Measurements from ENCODE around the gene GOPC. TPM values are rescaled to one million over a fixed set of nuclear protein-coding genes. Genes with fewer than 3 reads are reported as not detected.
A peak's percentile ranks its signal among the peaks of the same experiment; 100 is the strongest.
"Not testable (repeated sequence)": the region's sequence is repeated elsewhere in the genome, so short reads cannot be mapped to it uniquely, and the experiment has no call there.

Gene GOPC
- polyA plus RNA-seq (2013, experiment 1 of 2) = 17.0 TPM
- 17.2 TPM for polyA plus RNA-seq (2013, experiment 2 of 2)

DNA sequence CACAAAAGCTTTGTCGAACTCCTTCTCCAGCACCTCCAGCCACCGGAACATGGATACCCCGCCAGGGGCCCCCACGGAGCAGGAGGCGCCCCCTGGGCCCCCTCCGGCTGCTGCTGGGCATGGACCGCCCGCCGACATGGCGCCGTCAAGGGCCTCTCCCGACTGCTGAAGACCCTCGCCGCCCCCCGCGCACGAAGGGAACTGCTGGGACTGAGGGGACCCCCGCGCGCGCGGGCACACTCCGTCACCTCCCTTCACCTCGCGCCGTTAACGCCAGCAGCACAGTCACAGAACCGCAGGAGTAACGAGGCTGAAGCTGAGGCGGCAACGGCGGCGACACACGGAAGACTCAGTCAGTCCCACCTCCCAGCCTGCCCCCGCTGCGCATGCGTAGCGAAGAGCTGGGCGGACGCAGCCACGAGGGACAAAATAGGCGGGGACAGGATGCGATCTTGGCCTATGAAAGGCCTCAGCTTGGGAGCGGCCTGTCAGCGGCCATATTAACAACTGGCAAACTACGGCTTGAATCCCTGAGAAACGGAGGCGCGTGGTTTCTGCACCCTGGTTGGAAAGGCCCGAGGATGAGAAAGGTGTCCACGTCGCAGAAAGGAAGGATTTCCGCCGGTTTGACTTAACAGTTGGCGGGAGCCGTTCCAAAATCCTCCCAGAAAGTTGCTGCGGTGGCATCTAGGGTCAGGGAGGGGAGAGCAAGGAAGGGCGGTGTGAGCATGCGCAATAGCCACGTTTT lies at the start of gene GOPC:
Gene GOPC, minus strand, starts transcription at position 361 of the 748 bp plus-strand sequence. Its CDS starts 223 bp downstream, at position 138.
- Histone ChIP-seq H3K27me3 (ENCODE audit: control insufficient read depth in 1 of 2, insufficient read depth in 1 of 2, low read length in 2 of 2) (no peaks in the 10 kb centered on the region), H3K23ac (ENCODE audit: low read length in 2 of 2) (peak within 1 kb of the TSS in 1 of 2 experiments; percentile 81), H2BK120ac (ENCODE audit: low read depth, low read length) (peak within 1 kb of the TSS; percentile 67), H3K36me3 (ENCODE audit: control insufficient read depth in 1 of 2, insufficient read depth in 2 of 2, low read depth in 1 of 2, low read length in 2 of 2) (peaks cover 6 to 13% of the 10 kb centered on the region in 2 experiments), H3K4me3 (ENCODE audit: insufficient read depth in 1 of 2, low read depth in 1 of 2, low read length in 2 of 2) (peak within 1 kb of the TSS; percentile 91 to 94), H2BK5ac (ENCODE audit: low read depth, low read length, poor library complexity, severe bottlenecking) (peak within 1 kb of the TSS; percentile 81), H2BK12ac (ENCODE audit: low read length in 2 of 2) (no peak within 1 kb of the TSS), H3K4ac (ENCODE audit: low read depth in 1 of 2, low read length in 2 of 2) (peak within 1 kb of the TSS; percentile 47 to 77), H3K4me1 (ENCODE audit: control insufficient read depth, insufficient read depth, low read depth, low read length) (peaks cover 4% of the 10 kb centered on the region), H4K8ac (ENCODE audit: low read length) (peak within 1 kb of the TSS; percentile 94), H3K14ac (ENCODE audit: low read length in 2 of 2) (peak within 1 kb of the TSS in 1 of 2 experiments; percentile 98), H3K9me3 (ENCODE audit: control insufficient read depth, low read length) (no peaks in the 10 kb centered on the region), H3K18ac (ENCODE audit: low read depth in 1 of 2, low read length in 2 of 2) (peak within 1 kb of the TSS; percentile 88 to 96), H2AK5ac (ENCODE audit: low read length, severe bottlenecking) (peak within 1 kb of the TSS; percentile 45), H3K79me1 (replicated peaks; ENCODE audit: low read length, poor library complexity, severe bottlenecking) (peaks cover under 1% of the 10 kb centered on the region), H3K9ac (ENCODE audit: low read length) (peak within 1 kb of the TSS; percentile 93), H2BK15ac (ENCODE audit: low read depth, poor library complexity, severe bottlenecking) (peak within 1 kb of the TSS; percentile 74), H3K4me2 (ENCODE audit: low read length, poor library complexity, severe bottlenecking) (peak within 1 kb of the TSS; percentile 74), H4K91ac (ENCODE audit: low read length) (peak within 1 kb of the TSS; percentile 96), H2AFZ (ENCODE audit: low read depth, low read length) (peak within 1 kb of the TSS; percentile 95), H3K27ac (ENCODE audit: low read length, poor library complexity, severe bottlenecking) (peak within 1 kb of the TSS; percentile 98)
- DNase-seq = peak; percentile 98
- WGBS = 12% methylated on average over 60 of the region's 60 CpGs

DNA sequence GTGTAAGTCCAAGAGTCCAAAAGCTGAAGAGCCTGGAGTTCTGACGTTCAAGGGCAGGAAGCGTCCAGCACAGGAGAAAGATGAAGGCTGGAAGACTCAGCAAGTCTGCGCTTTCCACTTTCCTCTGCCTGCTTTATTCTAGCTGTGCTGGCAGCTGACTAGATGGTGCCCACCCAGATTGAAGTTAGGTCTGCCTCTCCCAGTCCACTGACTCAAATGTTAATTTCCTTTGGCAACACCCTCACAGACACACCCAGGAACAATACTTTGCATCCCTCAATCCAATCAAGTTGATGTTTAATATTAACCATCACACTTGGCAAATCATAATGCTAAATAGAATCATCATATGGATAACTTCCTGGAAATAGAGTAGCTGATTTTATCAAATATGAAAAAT lies 49.7 kb upstream of the GOPC start:
- H3K9me3 ChIP-seq (ENCODE audit: control insufficient read depth, low read length); H3K36me3 ChIP-seq (ENCODE audit: control insufficient read depth in 1 of 2, insufficient read depth in 2 of 2, low read depth in 1 of 2, low read length in 2 of 2); H3K4me1 ChIP-seq (ENCODE audit: control insufficient read depth, insufficient read depth, low read depth, low read length); H3K14ac ChIP-seq (ENCODE audit: low read length in 2 of 2); H3K27me3 ChIP-seq (ENCODE audit: control insufficient read depth in 1 of 2, insufficient read depth in 1 of 2, low read length in 2 of 2); H3K4me2 ChIP-seq (ENCODE audit: low read length, poor library complexity, severe bottlenecking); H2BK15ac ChIP-seq (ENCODE audit: low read depth, poor library complexity, severe bottlenecking); H3K4ac ChIP-seq (ENCODE audit: low read depth in 1 of 2, low read length in 2 of 2); H3K4me3 ChIP-seq (ENCODE audit: insufficient read depth in 1 of 2, low read depth in 1 of 2, low read length in 2 of 2); H4K8ac ChIP-seq (ENCODE audit: low read length); H3K18ac ChIP-seq (ENCODE audit: low read depth in 1 of 2, low read length in 2 of 2); H3K27ac ChIP-seq (ENCODE audit: low read length, poor library complexity, severe bottlenecking); H3K79me1 ChIP-seq (replicated peaks; ENCODE audit: low read length, poor library complexity, severe bottlenecking); H3K23ac ChIP-seq (ENCODE audit: low read length in 2 of 2); H4K91ac ChIP-seq (ENCODE audit: low read length); H2BK12ac ChIP-seq (ENCODE audit: low read length in 2 of 2); H2BK5ac ChIP-seq (ENCODE audit: low read depth, low read length, poor library complexity, severe bottlenecking); H3K9ac ChIP-seq (ENCODE audit: low read length); H2AK5ac ChIP-seq (ENCODE audit: low read length, severe bottlenecking); H2BK120ac ChIP-seq (ENCODE audit: low read depth, low read length); H2AFZ ChIP-seq (ENCODE audit: low read depth, low read length); DNase-seq: not testable (repeated sequence)
- 98% methylated on average over 3 of the region's 3 CpGs for WGBS

DNA sequence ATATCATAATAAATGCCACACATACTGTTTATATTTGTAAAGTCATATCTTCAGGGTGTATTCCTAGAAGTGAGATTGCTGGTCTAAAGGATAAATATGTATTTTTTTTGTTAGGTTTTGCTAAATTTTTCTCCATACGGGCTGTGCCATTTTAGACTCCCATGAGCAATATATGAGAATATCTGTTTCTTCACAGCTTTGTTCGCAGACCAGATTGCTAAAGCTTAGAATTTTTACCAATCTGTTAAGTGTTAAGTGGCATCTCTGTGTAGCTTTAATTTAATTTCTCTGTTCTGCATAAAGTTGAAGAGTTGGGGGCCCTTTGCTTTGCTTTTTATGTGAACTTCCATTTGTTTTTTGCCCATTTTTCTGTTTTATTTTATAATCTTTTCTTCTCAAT lies 40.7 kb upstream of the GOPC start:
- Histone ChIP-seq H3K79me1 (replicated peaks; ENCODE audit: low read length, poor library complexity, severe bottlenecking) (no peaks in the 10 kb centered on the region), H3K23ac (ENCODE audit: low read length in 2 of 2) (no peak overlapping the region), H2BK5ac (ENCODE audit: low read depth, low read length, poor library complexity, severe bottlenecking) (no peak overlapping the region), H3K4me2 (ENCODE audit: low read length, poor library complexity, severe bottlenecking) (no peak overlapping the region), H3K18ac (ENCODE audit: low read depth in 1 of 2, low read length in 2 of 2) (no peak overlapping the region), H2BK120ac (ENCODE audit: low read depth, low read length) (no peak overlapping the region), H3K4me3 (ENCODE audit: insufficient read depth in 1 of 2, low read depth in 1 of 2, low read length in 2 of 2) (no peak overlapping the region), H3K9ac (ENCODE audit: low read length) (no peak overlapping the region), H2BK15ac (ENCODE audit: low read depth, poor library complexity, severe bottlenecking) (no peak overlapping the region), H3K14ac (ENCODE audit: low read length in 2 of 2) (no peak overlapping the region), H3K9me3 (ENCODE audit: control insufficient read depth, low read length) (no peaks in the 10 kb centered on the region), H2AFZ (ENCODE audit: low read depth, low read length) (no peak overlapping the region), H4K91ac (ENCODE audit: low read length) (no peak overlapping the region), H3K4me1 (ENCODE audit: control insufficient read depth, insufficient read depth, low read depth, low read length) (no peaks in the 10 kb centered on the region), H3K4ac (ENCODE audit: low read depth in 1 of 2, low read length in 2 of 2) (no peak overlapping the region), H3K27ac (ENCODE audit: low read length, poor library complexity, severe bottlenecking) (no peak overlapping the region), H2AK5ac (ENCODE audit: low read length, severe bottlenecking) (no peak overlapping the region), H3K27me3 (ENCODE audit: control insufficient read depth in 1 of 2, insufficient read depth in 1 of 2, low read length in 2 of 2) (no peaks in the 10 kb centered on the region), H2BK12ac (ENCODE audit: low read length in 2 of 2) (no peak overlapping the region), H3K36me3 (ENCODE audit: control insufficient read depth in 1 of 2, insufficient read depth in 2 of 2, low read depth in 1 of 2, low read length in 2 of 2) (no peaks in the 10 kb centered on the region), H4K8ac (ENCODE audit: low read length) (no peak overlapping the region)
- no peak for DNase-seq
- WGBS = 95% methylated on average over 2 of the region's 2 CpGs

DNA sequence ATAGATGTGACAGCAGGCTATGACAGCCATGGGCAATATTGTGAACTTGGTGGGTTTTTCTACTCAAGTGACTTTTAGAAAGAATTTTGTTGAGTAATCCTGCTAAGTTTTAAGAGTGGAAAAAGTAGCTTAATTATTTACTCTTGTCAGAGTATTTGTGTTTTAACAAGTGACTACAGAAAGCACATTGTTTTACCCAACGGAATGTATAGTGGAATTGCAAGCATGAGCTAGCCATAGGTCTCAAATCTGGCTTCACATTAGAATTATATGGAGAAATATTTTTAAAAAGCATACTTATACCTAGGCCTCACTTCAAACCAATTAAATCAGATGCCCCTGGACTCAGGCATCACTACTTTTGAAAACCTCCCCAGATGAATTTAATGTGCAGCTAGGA lies 35.5 kb upstream of the GOPC start:
- no peak overlapping the region for H2BK120ac ChIP-seq (ENCODE audit: low read depth, low read length)
- H2BK15ac ChIP-seq (ENCODE audit: low read depth, poor library complexity, severe bottlenecking) = no peak overlapping the region
- H3K4me2 ChIP-seq (ENCODE audit: low read length, poor library complexity, severe bottlenecking) = no peak overlapping the region
- H3K18ac ChIP-seq (ENCODE audit: low read depth in 1 of 2, low read length in 2 of 2) = no peak overlapping the region
- no peaks in the 10 kb centered on the region for H3K4me1 ChIP-seq (ENCODE audit: control insufficient read depth, insufficient read depth, low read depth, low read length)
- no peak overlapping the region for H3K4ac ChIP-seq (ENCODE audit: low read depth in 1 of 2, low read length in 2 of 2)
- DNase-seq = no peak
- no peak overlapping the region for H3K14ac ChIP-seq (ENCODE audit: low read length in 2 of 2)
- H3K9ac ChIP-seq (ENCODE audit: low read length) = no peak overlapping the region
- no peak overlapping the region for H2BK12ac ChIP-seq (ENCODE audit: low read length in 2 of 2)
- no peaks in the 10 kb centered on the region for H3K79me1 ChIP-seq (replicated peaks; ENCODE audit: low read length, poor library complexity, severe bottlenecking)
- H3K4me3 ChIP-seq (ENCODE audit: insufficient read depth in 1 of 2, low read depth in 1 of 2, low read length in 2 of 2) = no peak overlapping the region
- H2AK5ac ChIP-seq (ENCODE audit: low read length, severe bottlenecking) = no peak overlapping the region
- no peak overlapping the region for H4K8ac ChIP-seq (ENCODE audit: low read length)
- H2BK5ac ChIP-seq (ENCODE audit: low read depth, low read length, poor library complexity, severe bottlenecking) = no peak overlapping the region
- H3K36me3 ChIP-seq (ENCODE audit: control insufficient read depth in 1 of 2, insufficient read depth in 2 of 2, low read depth in 1 of 2, low read length in 2 of 2) = no peaks in the 10 kb centered on the region
- H3K23ac ChIP-seq (ENCODE audit: low read length in 2 of 2) = no peak overlapping the region
- no peaks in the 10 kb centered on the region for H3K9me3 ChIP-seq (ENCODE audit: control insufficient read depth, low read length)
- peak overlapping the region; percentile 13 for H3K27ac ChIP-seq (ENCODE audit: low read length, poor library complexity, severe bottlenecking)
- no peak overlapping the region for H2AFZ ChIP-seq (ENCODE audit: low read depth, low read length)
- no peak overlapping the region for H4K91ac ChIP-seq (ENCODE audit: low read length)
- no CpG with 5 or more reads among the region's 1 CpG for WGBS
- no peaks in the 10 kb centered on the region for H3K27me3 ChIP-seq (ENCODE audit: control insufficient read depth in 1 of 2, insufficient read depth in 1 of 2, low read length in 2 of 2)

All from mesenchymal stem cell (in vitro differentiated cells and primary cell).